GM13977 (cell line): ENCODE results near the gene ENOX2.

Experiments
- DNase-seq: peaks from one replicate; pipeline ENCODE4 v3.0.0; 2012; ENCODE audit warnings: low spot score
- in situ Hi-C: fragments of 300-500 bp; cut with MboI; formaldehyde crosslinking; loops from one replicate; pipeline ENCODE4 v1.12.0; 2022; ENCODE audit warnings: low sequenced_read_pairs, low pct_unique_long_range_greater_than_20kb, mixed read lengths, inconsistent platforms; ENCODE audit not compliant: unreplicated experiment
- TF ChIP-seq, protein P1 (sequence below): IDR thresholded peaks from 2 replicates; pipeline ENCODE4 v1.5.1; 2012; ENCODE audit warnings: mild to moderate bottlenecking, control low read depth; ENCODE audit not compliant: insufficient read depth; ENCODE audit errors: extremely low read depth, missing control alignments

Gene ENOX2

DNA sequence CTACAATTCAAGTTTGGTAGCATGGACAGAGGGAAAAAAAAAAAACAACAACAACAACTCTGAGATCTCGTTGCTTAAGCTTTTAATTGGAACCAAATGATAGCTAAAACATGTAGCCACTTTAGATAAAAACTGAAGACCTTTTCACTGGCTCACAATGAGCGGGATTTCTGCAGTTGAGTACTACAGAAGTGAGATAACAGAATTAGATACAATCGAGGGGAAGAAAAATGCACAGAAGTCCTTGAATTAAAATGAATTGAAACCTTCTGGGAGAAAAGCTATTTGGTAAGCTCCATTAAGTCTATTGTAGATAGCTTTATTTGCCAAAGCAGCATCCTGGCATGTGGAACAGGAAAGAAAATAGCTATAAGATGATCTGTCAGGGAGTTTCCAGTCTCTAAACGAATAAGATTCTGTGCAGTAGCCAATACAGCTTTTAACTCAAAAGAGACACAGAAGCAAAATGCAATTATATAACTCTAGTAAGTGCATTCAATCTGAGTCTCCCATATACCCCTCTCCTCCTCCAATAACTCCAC lies 248.5 kb downstream of the ENOX2 start:
- in situ Hi-C loops: no loop called here
- DNase-seq: no peak
- TF ChIP-seq, protein P1, sequence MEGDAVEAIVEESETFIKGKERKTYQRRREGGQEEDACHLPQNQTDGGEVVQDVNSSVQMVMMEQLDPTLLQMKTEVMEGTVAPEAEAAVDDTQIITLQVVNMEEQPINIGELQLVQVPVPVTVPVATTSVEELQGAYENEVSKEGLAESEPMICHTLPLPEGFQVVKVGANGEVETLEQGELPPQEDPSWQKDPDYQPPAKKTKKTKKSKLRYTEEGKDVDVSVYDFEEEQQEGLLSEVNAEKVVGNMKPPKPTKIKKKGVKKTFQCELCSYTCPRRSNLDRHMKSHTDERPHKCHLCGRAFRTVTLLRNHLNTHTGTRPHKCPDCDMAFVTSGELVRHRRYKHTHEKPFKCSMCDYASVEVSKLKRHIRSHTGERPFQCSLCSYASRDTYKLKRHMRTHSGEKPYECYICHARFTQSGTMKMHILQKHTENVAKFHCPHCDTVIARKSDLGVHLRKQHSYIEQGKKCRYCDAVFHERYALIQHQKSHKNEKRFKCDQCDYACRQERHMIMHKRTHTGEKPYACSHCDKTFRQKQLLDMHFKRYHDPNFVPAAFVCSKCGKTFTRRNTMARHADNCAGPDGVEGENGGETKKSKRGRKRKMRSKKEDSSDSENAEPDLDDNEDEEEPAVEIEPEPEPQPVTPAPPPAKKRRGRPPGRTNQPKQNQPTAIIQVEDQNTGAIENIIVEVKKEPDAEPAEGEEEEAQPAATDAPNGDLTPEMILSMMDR: no peak

DNA sequence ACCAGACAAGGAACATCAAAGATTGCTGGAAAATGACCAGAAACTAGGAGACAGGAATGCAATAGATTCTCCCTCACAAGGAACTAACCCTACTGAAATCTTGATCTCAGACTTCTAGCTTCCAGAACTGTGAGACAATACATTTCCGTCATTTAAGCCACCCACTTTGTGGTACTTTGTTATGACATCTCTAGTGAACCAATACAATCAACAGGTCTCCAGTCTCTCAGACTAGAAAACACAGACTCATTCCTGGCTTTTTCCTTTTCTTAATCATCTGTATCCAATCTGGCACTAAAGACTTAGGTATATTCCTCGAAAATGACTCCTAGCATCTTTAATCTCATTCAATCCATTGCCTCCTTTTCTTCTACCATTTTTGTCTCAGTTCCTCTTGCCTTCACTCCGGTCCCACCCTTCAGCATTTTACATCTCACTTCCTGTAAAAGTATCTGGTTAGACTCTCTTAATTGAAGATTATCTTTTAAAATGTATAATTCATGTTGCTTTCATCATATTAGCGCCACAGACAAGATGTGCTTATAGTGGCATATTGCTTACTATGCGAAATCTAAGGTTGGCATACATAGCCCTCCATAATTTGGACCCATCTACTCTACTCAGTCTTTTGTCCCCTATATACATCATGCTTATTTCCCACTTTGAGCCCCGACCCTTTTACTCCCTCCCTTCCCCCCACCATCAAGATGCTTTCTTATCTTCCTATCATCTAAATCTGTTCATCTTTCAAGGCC lies 250.0 kb downstream of the ENOX2 start:
- DNase-seq: no peak
- in situ Hi-C loops: no loop called here
- TF ChIP-seq, protein P1: no peak

DNA sequence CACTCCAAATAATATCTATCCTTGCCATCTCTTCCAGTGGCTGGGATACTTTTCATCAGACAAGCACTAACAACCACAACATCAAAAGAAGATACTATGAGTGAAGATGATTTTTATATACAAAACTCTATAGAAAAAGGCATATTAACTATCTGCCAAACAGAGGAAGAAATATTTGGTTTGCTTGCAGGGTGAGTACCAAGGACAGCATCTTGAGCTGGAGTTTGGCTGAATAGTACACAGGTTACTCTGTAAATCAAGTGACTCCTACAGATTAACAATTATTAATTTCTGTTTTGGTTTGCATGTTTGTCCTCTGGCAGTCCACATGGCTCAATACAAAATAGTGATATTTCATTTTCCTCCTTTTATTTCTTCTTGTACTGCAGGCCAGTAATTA lies 253.3 kb downstream of the ENOX2 start:
- TF ChIP-seq, protein P1: no peak
- in situ Hi-C loops: no loop called here
- DNase-seq: no peak

DNA sequence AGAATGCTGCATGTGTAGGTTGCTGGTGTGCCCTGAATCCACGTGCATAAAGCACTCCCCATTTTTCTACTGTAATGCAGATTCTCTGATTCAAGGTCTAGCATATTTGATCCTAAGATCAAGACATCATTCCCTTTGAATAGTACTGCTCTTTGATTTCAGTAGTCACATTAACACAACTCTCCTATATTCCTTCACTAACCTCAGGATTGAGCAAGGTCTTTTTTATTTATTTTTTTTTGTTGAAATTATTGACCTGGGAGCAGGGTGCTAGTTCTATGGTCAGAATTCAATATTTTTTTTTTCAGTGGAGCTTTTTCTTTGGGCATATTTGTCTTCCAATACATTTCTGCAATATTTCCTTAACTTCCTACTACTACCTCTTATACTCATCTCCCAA lies 255.5 kb downstream of the ENOX2 start:
- in situ Hi-C loops: no loop called here
- DNase-seq: no peak
- TF ChIP-seq, protein P1: no peak

DNA sequence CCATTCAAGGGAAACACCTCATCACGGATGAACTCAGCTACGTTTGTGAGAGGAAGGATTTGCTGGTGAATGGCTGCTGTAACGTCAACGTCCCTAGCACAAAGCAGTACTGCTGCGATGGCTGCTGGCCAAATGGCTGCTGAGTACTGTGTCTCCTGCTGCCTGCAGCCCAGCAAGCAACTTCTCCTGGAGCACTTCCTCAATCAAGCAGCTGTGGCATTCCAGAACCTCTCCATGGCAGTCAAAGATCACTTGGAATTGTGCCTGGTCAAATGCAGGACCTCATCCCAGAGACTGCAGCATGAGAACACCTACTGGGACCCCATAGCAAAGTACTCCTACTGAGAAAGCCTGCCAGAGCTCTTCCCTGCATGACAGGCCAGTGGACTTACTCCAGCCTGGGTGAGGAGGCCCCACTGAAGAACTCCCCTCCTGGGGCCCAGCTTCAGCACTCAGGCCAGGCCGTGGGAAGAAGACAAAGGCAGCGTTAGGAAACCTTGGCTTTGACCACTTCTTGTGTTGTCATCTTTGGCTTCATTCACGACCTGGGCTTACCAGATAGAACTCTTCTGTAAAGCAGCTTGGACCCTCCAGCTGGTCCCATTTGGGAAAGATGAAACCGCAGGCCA lies 256.9 kb downstream of the ENOX2 start:
- in situ Hi-C loops: no loop called here
- TF ChIP-seq, protein P1: no peak
- no peak for DNase-seq

DNA sequence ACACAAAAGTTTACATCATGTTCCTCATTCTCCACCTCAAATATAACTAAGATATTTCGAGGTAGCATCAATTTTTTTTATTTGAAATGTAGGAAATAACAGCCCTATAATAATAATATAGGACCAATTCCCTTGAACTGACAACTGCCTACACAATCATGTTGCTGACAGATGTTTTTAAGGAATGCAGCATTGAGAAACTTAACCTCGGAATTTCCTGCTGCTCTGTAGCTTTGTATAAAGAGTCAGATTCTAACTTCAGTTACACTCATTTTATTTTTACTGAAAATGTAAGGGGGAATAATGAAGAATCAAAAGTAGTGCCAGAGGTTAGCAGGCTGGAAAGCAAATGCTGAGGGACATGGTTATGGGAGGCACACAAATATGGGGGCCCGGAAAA lies 265.4 kb downstream of the ENOX2 start:
- no peak for DNase-seq
- TF ChIP-seq, protein P1: no peak
- in situ Hi-C loops: no loop called here
